Breast epithelium (tissue), 4 donors: Measurements from ENCODE around the gene WDPCP. TPM values are rescaled to one million over a fixed set of nuclear protein-coding genes. Genes with fewer than 3 reads are reported as not detected.

Experiments used
- DNase-seq, 2 donors: peaks; one replicate each; pipeline ENCODE4 v3.0.0-alpha.2; 2019; ENCODE audit warnings: low spot score in 2 of 2
- H3K27ac ChIP-seq, 2 donors: fragments of 200-600 bp; sonication (generic) in 1 of 2; one replicate each; pipeline ENCODE4 v1.5.1; 2016 to 2019; ENCODE audit warnings: mild to moderate bottlenecking in 1 of 2
- H3K27me3 ChIP-seq, 2 donors: fragments of 200-600 bp; sonication (generic) in 1 of 2; one replicate each; pipeline versions ENCODE4 v1.5.1 to v1.6.0; 2017 to 2019; ENCODE audit warnings: control low read depth in 1 of 2, mild to moderate bottlenecking in 1 of 2
- H3K36me3 ChIP-seq: fragments of 200-600 bp; one replicate; pipeline ENCODE4 v1.5.1; 2019
- H3K4me1 ChIP-seq, 2 donors: fragments of 200-600 bp; sonication (generic); one replicate each; pipeline ENCODE4 v1.5.1; 2016 to 2019; ENCODE audit warnings: control low read depth in 1 of 2
- H3K4me3 ChIP-seq, 3 donors: fragments of 200-600 bp; sonication (generic); 1 replicate in 2 of 3; 2 replicates in 1 of 3; pipeline ENCODE4 v1.5.1; 2016 to 2019; ENCODE audit warnings: mild to moderate bottlenecking in 3 of 3, moderate library complexity in 2 of 3
- H3K9me3 ChIP-seq, 2 donors: fragments of 200-600 bp; sonication (generic) in 1 of 2; one replicate each; pipeline ENCODE4 v1.5.1; 2016 to 2019; ENCODE audit warnings: control low read depth in 1 of 2
- POLR2A ChIP-seq: fragments of 450-650 bp; IDR thresholded peaks from one replicate; pipeline ENCODE4 v1.6.1; 2016; ENCODE audit warnings: antibody characterized with exemption, mild to moderate bottlenecking, moderate library complexity
- POLR2AphosphoS5 ChIP-seq, 3 donors: sonication (generic); formaldehyde crosslinking; IDR thresholded peaks; one replicate each; pipeline ENCODE4 v1.6.1; 2017; ENCODE audit warnings: antibody characterized with exemption in 3 of 3
- intact Hi-C: fragments of 100-400 bp; cut with DNase I; formaldehyde crosslinking; loops from one replicate; pipeline ENCODE4 v1.15.1; 2023; ENCODE audit warnings: low total_unique reads
- total RNA-seq, 3 donors: library from RNA; depleted of rRNA; stranded (reverse); fragments of >200 nt; gene quantifications; one replicate each; pipeline ENCODE4 v1.1.0, GENCODE V29; 2016
- TF ChIP-seq, protein P1 (sequence below), 3 donors: fragments of 450-650 bp; IDR thresholded peaks; one replicate each; pipeline ENCODE4 v1.5.1; 2016 to 2017; ENCODE audit warnings: antibody characterized with exemption in 3 of 3, mild to moderate bottlenecking in 3 of 3, moderate library complexity in 3 of 3

WDPCP gene
- total RNA-seq, 3 donors from 2014 or later = 25.2 to 37.4 (median 29.4) TPM

DNA sequence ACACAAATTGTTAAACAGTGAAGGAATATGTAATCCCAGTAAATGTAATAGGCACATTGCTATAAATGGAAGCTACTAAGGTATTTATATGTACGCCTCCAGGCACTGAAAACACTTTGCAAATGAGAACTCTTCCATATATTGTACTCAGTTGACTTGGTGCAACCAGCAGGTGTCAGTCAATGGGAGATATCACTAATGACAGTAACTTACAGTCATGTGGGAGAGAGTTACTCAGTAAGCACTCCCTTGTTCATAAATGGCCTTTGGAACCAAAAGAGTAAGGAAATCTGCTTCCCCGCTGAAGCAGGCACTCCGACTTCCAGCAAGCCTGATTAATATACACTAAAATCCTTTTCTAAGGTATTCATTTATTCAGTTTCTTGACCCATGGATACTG is 6.4 kb upstream of the WDPCP start:
- intact Hi-C loops = no loop called here
- Histone ChIP-seq H3K9me3 (no peaks in the 10 kb centered on the region), H3K36me3 (peaks cover 5% of the 10 kb centered on the region), H3K27ac (no peak overlapping the region), H3K4me1 (no peaks in the 10 kb centered on the region), H3K4me3 (no peak overlapping the region), H3K27me3 (no peaks in the 10 kb centered on the region)
- TF ChIP-seq, protein P1, sequence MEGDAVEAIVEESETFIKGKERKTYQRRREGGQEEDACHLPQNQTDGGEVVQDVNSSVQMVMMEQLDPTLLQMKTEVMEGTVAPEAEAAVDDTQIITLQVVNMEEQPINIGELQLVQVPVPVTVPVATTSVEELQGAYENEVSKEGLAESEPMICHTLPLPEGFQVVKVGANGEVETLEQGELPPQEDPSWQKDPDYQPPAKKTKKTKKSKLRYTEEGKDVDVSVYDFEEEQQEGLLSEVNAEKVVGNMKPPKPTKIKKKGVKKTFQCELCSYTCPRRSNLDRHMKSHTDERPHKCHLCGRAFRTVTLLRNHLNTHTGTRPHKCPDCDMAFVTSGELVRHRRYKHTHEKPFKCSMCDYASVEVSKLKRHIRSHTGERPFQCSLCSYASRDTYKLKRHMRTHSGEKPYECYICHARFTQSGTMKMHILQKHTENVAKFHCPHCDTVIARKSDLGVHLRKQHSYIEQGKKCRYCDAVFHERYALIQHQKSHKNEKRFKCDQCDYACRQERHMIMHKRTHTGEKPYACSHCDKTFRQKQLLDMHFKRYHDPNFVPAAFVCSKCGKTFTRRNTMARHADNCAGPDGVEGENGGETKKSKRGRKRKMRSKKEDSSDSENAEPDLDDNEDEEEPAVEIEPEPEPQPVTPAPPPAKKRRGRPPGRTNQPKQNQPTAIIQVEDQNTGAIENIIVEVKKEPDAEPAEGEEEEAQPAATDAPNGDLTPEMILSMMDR (IDR thresholded peaks at IDR 0.05) = no peak
- TF ChIP-seq POLR2AphosphoS5 (IDR thresholded peaks at IDR 0.05) (no peak), POLR2A (no peak)
- DNase-seq = no peak

DNA sequence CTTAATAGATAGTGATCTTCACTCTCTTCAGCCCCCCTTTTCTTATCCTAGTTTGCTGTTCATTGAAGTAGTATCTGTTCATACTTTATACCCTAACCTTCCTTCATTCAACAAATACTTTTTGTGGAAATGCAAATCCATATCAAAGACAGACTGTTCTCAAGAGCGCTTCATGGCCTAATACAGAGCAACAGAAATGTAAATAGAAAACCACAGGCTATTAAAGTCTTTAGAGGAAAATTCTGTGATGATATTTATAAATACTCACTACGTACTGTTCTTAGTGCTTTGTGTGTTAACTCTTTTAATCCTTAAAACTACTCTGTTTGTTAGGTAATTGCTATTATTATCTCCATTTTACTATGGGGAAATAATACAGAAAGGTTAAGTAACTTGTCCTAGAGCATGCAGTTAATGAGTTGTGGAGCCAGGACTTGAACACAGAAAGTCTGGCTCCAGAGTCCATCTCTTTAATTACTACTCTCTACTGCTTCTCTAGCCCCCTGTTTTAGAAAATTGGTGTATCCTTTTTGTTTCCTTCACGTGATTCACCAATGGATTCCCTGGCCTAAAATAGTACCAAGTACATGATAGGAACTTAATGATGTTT is 3.4 kb upstream of the WDPCP start:
- Histone ChIP-seq H3K36me3 (peaks cover 5% of the 10 kb centered on the region), H3K9me3 (no peaks in the 10 kb centered on the region), H3K27ac (no peak overlapping the region), H3K27me3 (no peaks in the 10 kb centered on the region), H3K4me1 (no peaks in the 10 kb centered on the region), H3K4me3 (no peak overlapping the region)
- intact Hi-C loops = no loop called here
- no peak for TF ChIP-seq POLR2AphosphoS5 (IDR thresholded peaks at IDR 0.05)
- TF ChIP-seq, protein P1 (IDR thresholded peaks at IDR 0.05) = no peak
- no peak for TF ChIP-seq POLR2A
- DNase-seq = no peak

- TF ChIP-seq POLR2AphosphoS5 (IDR thresholded peaks at IDR 0.05) (no peak), POLR2A (no peak)
- TF ChIP-seq, protein P1 (IDR thresholded peaks at IDR 0.05) = no peak
- H3K4me3 ChIP-seq = no peak overlapping the region
- no peaks in the 10 kb centered on the region for H3K27me3 ChIP-seq
- H3K4me1 ChIP-seq = no peaks in the 10 kb centered on the region
- H3K36me3 ChIP-seq = peaks cover 5% of the 10 kb centered on the region
- no peak overlapping the region for H3K27ac ChIP-seq
- H3K9me3 ChIP-seq = no peaks in the 10 kb centered on the region
- no peak for DNase-seq
- intact Hi-C loops = no loop called here
These were observed 2.5 kb upstream of the WDPCP start for GRCh38 chr2:63590626-63591408.

DNA sequence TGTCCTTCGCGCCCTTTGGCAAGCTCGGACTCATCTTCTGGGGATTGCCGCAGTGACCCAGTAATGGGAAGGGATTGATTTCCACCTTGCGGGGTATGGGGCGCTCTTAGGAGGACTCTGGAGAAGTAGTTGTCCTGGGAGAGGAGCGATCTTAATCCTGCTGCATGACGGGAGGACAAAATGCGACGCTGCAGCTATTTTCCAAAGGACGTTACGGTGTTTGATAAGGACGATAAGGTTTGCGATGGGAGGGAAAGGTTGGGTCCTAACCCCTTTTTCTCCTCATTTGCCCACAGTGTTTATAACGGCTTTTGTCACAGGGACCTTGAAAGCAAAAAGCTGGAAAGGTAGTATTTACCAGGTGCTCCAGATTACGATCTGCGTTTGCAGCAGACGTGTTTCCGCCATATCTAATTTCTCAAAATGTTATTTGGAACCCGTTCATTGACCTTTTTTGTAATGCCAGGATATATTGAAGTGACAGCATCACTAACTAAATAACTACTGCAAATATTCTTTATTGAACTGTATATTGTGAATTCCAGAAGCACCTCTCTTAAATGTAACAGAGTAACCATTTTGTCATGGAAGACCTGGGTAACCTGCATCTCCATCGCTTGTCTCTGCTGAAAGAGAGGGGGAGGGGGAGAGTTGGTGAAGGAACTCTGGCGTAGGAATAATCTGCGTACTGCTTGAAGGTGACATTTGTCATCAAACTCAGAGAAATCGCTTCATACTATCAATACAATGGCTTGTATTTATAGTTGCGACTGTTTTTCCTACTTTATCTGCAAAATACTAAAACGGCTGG is 1.1 kb upstream of the WDPCP start:
- no peak for DNase-seq
- intact Hi-C loops = no loop called here
- Histone ChIP-seq H3K36me3 (no peaks in the 10 kb centered on the region), H3K27ac (peak overlapping the region; percentile 90 to 91), H3K27me3 (no peaks in the 10 kb centered on the region), H3K4me3 (peak overlapping the region; percentile 85 to 88 (median 88)), H3K4me1 (no peaks in the 10 kb centered on the region), H3K9me3 (no peaks in the 10 kb centered on the region)
- TF ChIP-seq POLR2AphosphoS5 (IDR thresholded peaks at IDR 0.05) = no peak
- TF ChIP-seq, protein P1 (IDR thresholded peaks at IDR 0.05) = no peak
- TF ChIP-seq POLR2A = no peak
